Activated gamma-delta T cell treated with anti-CD3 and anti-CD28 coated beads, Interleukin-2, amount 50 U/mL, for 16 hours (primary cell): ENCODE data around the gene RSPRY1.

Source experiments
- DNase-seq: peaks from one replicate; pipeline ENCODE4 v3.0.0-alpha.2; 2020; ENCODE audit warnings: low read depth

The RSPRY1 gene

GRCh38 chr16:57224651-57225335 lies 38.7 kb downstream of the RSPRY1 start:
- DNase-seq = no peak

GRCh38 chr16:57225978-57226377 lies 39.8 kb downstream of the RSPRY1 start:
- DNase-seq = no peak

- DNase-seq = no peak
These were observed 40.8 kb downstream of the RSPRY1 start for GRCh38 chr16:57226701-57227621.

- DNase-seq = no peak
These were observed 43.0 kb downstream of the RSPRY1 start for GRCh38 chr16:57229079-57229478.

- DNase-seq = no peak
These were observed 45.8 kb downstream of the RSPRY1 start for GRCh38 chr16:57231821-57232350.

GRCh38 chr16:57233944-57234706 lies 48.0 kb downstream of the RSPRY1 start:
- no peak for DNase-seq

GRCh38 chr16:57234707-57235092 lies 48.6 kb downstream of the RSPRY1 start:
- no peak for DNase-seq

- DNase-seq = no peak
These were observed 49.2 kb downstream of the RSPRY1 start for GRCh38 chr16:57235128-57236021.

GRCh38 chr16:57236022-57236350 lies 49.9 kb downstream of the RSPRY1 start:
- no peak for DNase-seq

GRCh38 chr16:57238682-57239081 lies 52.6 kb downstream of the RSPRY1 start:
- DNase-seq = no peak

GRCh38 chr16:57239107-57239506 lies 53.0 kb downstream of the RSPRY1 start:
- no peak for DNase-seq

- no peak for DNase-seq
These were observed 54.7 kb downstream of the RSPRY1 start for GRCh38 chr16:57240851-57241250.

- no peak for DNase-seq
These were observed 56.5 kb downstream of the RSPRY1 start for GRCh38 chr16:57242650-57243049.

- DNase-seq = no peak
These were observed 58.3 kb downstream of the RSPRY1 start for GRCh38 chr16:57244463-57244766.

- DNase-seq = peak; percentile 96
These were observed 58.8 kb downstream of the RSPRY1 start, which contains the start of gene ARL2BP for GRCh38 chr16:57244767-57245471. TSS of gene ARL2BP (plus strand) at chr16:57245259. CDS start at chr16:57245368, 109 bp downstream.

GRCh38 chr16:57245472-57246113 lies 59.5 kb downstream of the RSPRY1 start:
- no peak for DNase-seq

GRCh38 chr16:57251352-57251751 lies 65.2 kb downstream of the RSPRY1 start:
- DNase-seq = no peak

- no peak for DNase-seq
These were observed 66.1 kb downstream of the RSPRY1 start for GRCh38 chr16:57252148-57252721.

GRCh38 chr16:57253466-57253865 lies 67.3 kb downstream of the RSPRY1 start:
- no peak for DNase-seq
